ENCODE data around the gene RPS18. TPM values are rescaled to one million over a fixed set of nuclear protein-coding genes. Genes with fewer than 3 reads are reported as not detected.
A peak's percentile ranks its signal among the peaks of the same experiment; 100 is the strongest.
"Not testable (repeated sequence)": the region's sequence is repeated elsewhere in the genome, so short reads cannot be mapped to it uniquely, and the experiment has no call there.

RPS18 gene
- total and polyA plus RNA-seq, 2 experiments from 2014 or later, result 1,924 to 2,521 TPM

- H4K20me1 ChIP-seq (ENCODE audit: insufficient read depth), result peaks cover 3% of the 10 kb centered on the region; the same call in 1 of the 2 replicates
- 92% methylated on average over 3 of the region's 3 CpGs for WGBS, 2 experiments (ENCODE audit: low coverage in 1 of 2, low lambda C conversion rate in 2 of 2, missing lambda C conversion rate in 2 of 2)
- in situ Hi-C loops (cut with MboI), result no loop called here
- H3K27ac ChIP-seq, result no peak overlapping the region
- no peak overlapping the region for H3K4me3 ChIP-seq
- H3K36me3 ChIP-seq (ENCODE audit: low read depth), result peaks cover 40% of the 10 kb centered on the region
- no peak for DNase-seq
- H3K79me2 ChIP-seq (ENCODE audit: insufficient read depth), result peaks cover 37% of the 10 kb centered on the region
- H3K9me2 ChIP-seq (ENCODE audit: insufficient read depth), result no peaks in the 10 kb centered on the region
- H2AFZ ChIP-seq, result no peak overlapping the region
- TF ChIP-seq EZH2phosphoT487 (IDR thresholded peaks at IDR 0.05; ENCODE audit: insufficient read depth, low read depth) (no peak), EZH2 (IDR thresholded peaks at IDR 0.05; ENCODE audit: insufficient read depth, poor library complexity, severe bottlenecking) (no peak)
- H3K4me1 ChIP-seq (ENCODE audit: insufficient read depth), result peaks cover 28% of the 10 kb centered on the region
- no peaks in the 10 kb centered on the region for H3K27me3 ChIP-seq (replicated peaks; ENCODE audit: insufficient read depth)
- H3K9me3 ChIP-seq (ENCODE audit: low read depth), result no peaks in the 10 kb centered on the region
- H3K4me2 ChIP-seq (ENCODE audit: unreplicated experiment), result no peak overlapping the region
- peaks cover 46% of the 10 kb centered on the region for H3F3A ChIP-seq (ENCODE audit: insufficient read depth)
- H3K9ac ChIP-seq, result no peak overlapping the region
These were observed 6.9 kb downstream of the RPS18 start for GRCh38 chr6:33278810-33279209.

- Histone ChIP-seq H3K36me3 (ENCODE audit: low read depth) (peaks cover 40% of the 10 kb centered on the region), H3K27me3 (replicated peaks; ENCODE audit: insufficient read depth) (no peaks in the 10 kb centered on the region)
These were observed 7.4 kb downstream of the RPS18 start for GRCh38 chr6:33279257-33279695.

GRCh38 chr6:33279971-33280511 is 8.2 kb downstream of the RPS18 start:
- 67 to 81% methylated on average over 4 to 5 of the region's 5 CpGs for WGBS, 2 experiments (ENCODE audit: low coverage in 1 of 2, low lambda C conversion rate in 2 of 2, missing lambda C conversion rate in 2 of 2)

More at GRCh38 chr6:33279257-33279695, 7.4 kb downstream of the RPS18 start:
- peaks cover 24% of the 10 kb centered on the region for H3K4me1 ChIP-seq (ENCODE audit: insufficient read depth)
- 71 to 73% methylated on average over 13 of the region's 13 CpGs for WGBS, 2 experiments (ENCODE audit: low coverage in 1 of 2, low lambda C conversion rate in 2 of 2, missing lambda C conversion rate in 2 of 2)
- H4K20me1 ChIP-seq (ENCODE audit: insufficient read depth), result no peaks in the 10 kb centered on the region; the same call in 1 of the 2 replicates
- no peak overlapping the region for H3K9ac ChIP-seq
- DNase-seq, result no peak
- no peak overlapping the region for H3K4me3 ChIP-seq
- H3K27ac ChIP-seq, result no peak overlapping the region
- H3K9me3 ChIP-seq (ENCODE audit: low read depth), result no peaks in the 10 kb centered on the region
- no peak overlapping the region for H2AFZ ChIP-seq
- TF ChIP-seq EZH2phosphoT487 (IDR thresholded peaks at IDR 0.05; ENCODE audit: insufficient read depth, low read depth), result no peak
- TF ChIP-seq EZH2 (IDR thresholded peaks at IDR 0.05; ENCODE audit: insufficient read depth, poor library complexity, severe bottlenecking), result no peak
- peaks cover 41% of the 10 kb centered on the region for H3F3A ChIP-seq (ENCODE audit: insufficient read depth)
- H3K79me2 ChIP-seq (ENCODE audit: insufficient read depth), result peaks cover 36% of the 10 kb centered on the region
- in situ Hi-C loops (cut with MboI), result no loop called here
- H3K9me2 ChIP-seq (ENCODE audit: insufficient read depth), result no peaks in the 10 kb centered on the region
- H3K4me2 ChIP-seq (ENCODE audit: unreplicated experiment), result no peak overlapping the region

GRCh38 chr6:33280539-33280938 is 8.7 kb downstream of the RPS18 start:
- 67 to 68% methylated on average over 6 of the region's 6 CpGs for WGBS, 2 experiments (ENCODE audit: low coverage in 1 of 2, low lambda C conversion rate in 2 of 2, missing lambda C conversion rate in 2 of 2)
- DNase-seq, result no peak

More at GRCh38 chr6:33279971-33280511, 8.2 kb downstream of the RPS18 start:
- H3K79me2 ChIP-seq (ENCODE audit: insufficient read depth), result peaks cover 36% of the 10 kb centered on the region
- no peaks in the 10 kb centered on the region for H3K9me2 ChIP-seq (ENCODE audit: insufficient read depth)
- no peak overlapping the region for H3K4me3 ChIP-seq
- H3K4me1 ChIP-seq (ENCODE audit: insufficient read depth), result peaks cover 16% of the 10 kb centered on the region
- TF ChIP-seq EZH2 (IDR thresholded peaks at IDR 0.05; ENCODE audit: insufficient read depth, poor library complexity, severe bottlenecking) (no peak), EZH2phosphoT487 (IDR thresholded peaks at IDR 0.05; ENCODE audit: insufficient read depth, low read depth) (no peak)
- peaks cover 34% of the 10 kb centered on the region for H3F3A ChIP-seq (ENCODE audit: insufficient read depth)
- no peak overlapping the region for H3K27ac ChIP-seq
- no peak overlapping the region for H3K9ac ChIP-seq
- H3K27me3 ChIP-seq (replicated peaks; ENCODE audit: insufficient read depth), result no peaks in the 10 kb centered on the region
- H4K20me1 ChIP-seq (ENCODE audit: insufficient read depth), result no peaks in the 10 kb centered on the region; the same call in 1 of the 2 replicates
- no peak overlapping the region for H2AFZ ChIP-seq
- in situ Hi-C loops (cut with MboI), result no loop called here
- peak; percentile 72 for DNase-seq
- H3K4me2 ChIP-seq (ENCODE audit: unreplicated experiment), result no peak overlapping the region
- no peaks in the 10 kb centered on the region for H3K9me3 ChIP-seq (ENCODE audit: low read depth)
- H3K36me3 ChIP-seq (ENCODE audit: low read depth), result peaks cover 39% of the 10 kb centered on the region; the same call in 1 of the 2 replicates

GRCh38 chr6:33285214-33285613 is 13.3 kb downstream of the RPS18 start:
- H3K27me3 ChIP-seq (replicated peaks; ENCODE audit: insufficient read depth); H3K4me2 ChIP-seq (ENCODE audit: unreplicated experiment); H3K4me3 ChIP-seq; H3K27ac ChIP-seq; H3K9ac ChIP-seq; in situ Hi-C loops (cut with MboI); H3K4me1 ChIP-seq (ENCODE audit: insufficient read depth); H2AFZ ChIP-seq; H3K9me2 ChIP-seq (ENCODE audit: insufficient read depth); H4K20me1 ChIP-seq (ENCODE audit: insufficient read depth); DNase-seq; H3F3A ChIP-seq (ENCODE audit: insufficient read depth); H3K9me3 ChIP-seq (ENCODE audit: low read depth): not testable (repeated sequence)
- Histone ChIP-seq H3K36me3 (ENCODE audit: low read depth) (peaks cover 44% of the 10 kb centered on the region; the same call in 1 of the 2 replicates), H3K79me2 (ENCODE audit: insufficient read depth) (peaks cover 71% of the 10 kb centered on the region)
- WGBS, 2 experiments (ENCODE audit: low coverage in 1 of 2, low lambda C conversion rate in 2 of 2, missing lambda C conversion rate in 2 of 2), result 78 to 88% methylated on average over 4 of the region's 4 CpGs

More at GRCh38 chr6:33280539-33280938, 8.7 kb downstream of the RPS18 start:
- Histone ChIP-seq H3K27me3 (replicated peaks; ENCODE audit: insufficient read depth) (no peaks in the 10 kb centered on the region), H4K20me1 (ENCODE audit: insufficient read depth) (no peaks in the 10 kb centered on the region), H3K4me2 (ENCODE audit: unreplicated experiment) (no peak overlapping the region), H3K36me3 (ENCODE audit: low read depth) (peaks cover 38% of the 10 kb centered on the region; the same call in 1 of the 2 replicates), H3F3A (ENCODE audit: insufficient read depth) (peaks cover 29% of the 10 kb centered on the region), H3K79me2 (ENCODE audit: insufficient read depth) (peaks cover 36% of the 10 kb centered on the region), H3K9me2 (ENCODE audit: insufficient read depth) (no peaks in the 10 kb centered on the region), H3K9me3 (ENCODE audit: low read depth) (no peaks in the 10 kb centered on the region), H2AFZ (no peak overlapping the region), H3K9ac (no peak overlapping the region), H3K4me3 (no peak overlapping the region), H3K4me1 (ENCODE audit: insufficient read depth) (peaks cover 11% of the 10 kb centered on the region), H3K27ac (no peak overlapping the region)
- TF ChIP-seq EZH2 (IDR thresholded peaks at IDR 0.05; ENCODE audit: insufficient read depth, poor library complexity, severe bottlenecking) (no peak), EZH2phosphoT487 (IDR thresholded peaks at IDR 0.05; ENCODE audit: insufficient read depth, low read depth) (no peak)
- in situ Hi-C loops (cut with MboI), result no loop called here
